Colonic mucosa (tissue), 4 donors: ENCODE data around the gene RBM23. TPM values are rescaled to one million over a fixed set of nuclear protein-coding genes. Genes with fewer than 3 reads are reported as not detected.

Experiments used
- DNase-seq: peaks from one replicate; pipeline ENCODE4 v3.0.0-alpha.2; 2020
- H3K27ac ChIP-seq: fragments of 200-600 bp; one replicate; pipeline ENCODE4 v1.8.0; 2021
- H3K27me3 ChIP-seq: fragments of 200-600 bp; one replicate; pipeline ENCODE4 v1.8.0; 2021
- H3K36me3 ChIP-seq: fragments of 200-600 bp; one replicate; pipeline ENCODE4 v1.8.0; 2021
- H3K4me1 ChIP-seq: fragments of 200-600 bp; one replicate; pipeline ENCODE4 v1.8.0; 2021; ENCODE audit warnings: mild to moderate bottlenecking
- H3K4me3 ChIP-seq: fragments of 200-600 bp; one replicate; pipeline ENCODE4 v1.8.0; 2021
- H3K9ac ChIP-seq, 2 donors: one replicate each; pipeline ENCODE4 v1.7.0; 2013; ENCODE audit warnings: control low read depth in 2 of 2, low read depth in 2 of 2, low read length in 2 of 2
- H3K9me3 ChIP-seq: fragments of 200-600 bp; one replicate; pipeline ENCODE4 v1.8.0; 2021
- CTCF ChIP-seq: fragments of 200-600 bp; IDR thresholded peaks from one replicate; pipeline ENCODE4 v1.8.0; 2022; ENCODE audit warnings: antibody characterized with exemption, mild to moderate bottlenecking
- intact Hi-C: fragments of 100-400 bp; cut with DNase I; formaldehyde crosslinking; loops from one replicate; pipeline ENCODE4 v1.14.1; 2022
- total RNA-seq, 2 donors: library from RNA; stranded (reverse); fragmentation: NEBNext Ultra II Directional in 1 of 2; extraction: Animal tissue kit (Norgen Biotek cat#: 25700) in 1 of 2; gene quantifications; one replicate each; pipeline ENCODE4 v1.2.1, GENCODE V29; 2021
- donor health status: healthy.
- donor health status: DM: no; HTN: no; CAD: no.
- donor health status: DM: no; HTN: no; CAD: no.

The RBM23 gene
- total RNA-seq, 2 donors from 2014 or later = 66.8 to 67.7 TPM

DNA sequence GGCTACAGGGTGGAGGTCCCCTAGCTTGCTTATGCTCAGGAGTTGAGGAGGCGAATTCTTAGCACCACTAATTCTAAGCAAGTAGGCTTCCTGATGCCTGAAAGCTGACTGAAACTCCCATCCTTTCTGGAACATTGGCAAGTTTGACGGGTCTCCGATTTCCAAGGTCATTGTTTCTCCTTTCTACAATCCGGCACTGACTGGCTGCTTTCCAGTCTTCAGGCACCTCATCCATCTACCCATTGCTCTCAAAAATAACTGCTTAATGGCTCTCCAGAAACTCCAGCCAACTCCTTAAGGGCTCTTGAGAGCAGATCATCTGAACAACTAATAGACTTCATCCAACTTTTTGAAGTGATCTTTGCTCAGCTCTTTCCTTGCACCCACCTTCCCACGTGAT, 22.6 kb downstream of the RBM23 start:
- no peak for DNase-seq
- Histone ChIP-seq H3K27ac (no peak overlapping the region), H3K27me3 (no peaks in the 10 kb centered on the region), H3K4me3 (no peak overlapping the region), H3K36me3 (no peaks in the 10 kb centered on the region), H3K9ac (no peak overlapping the region), H3K9me3 (no peaks in the 10 kb centered on the region), H3K4me1 (no peaks in the 10 kb centered on the region)
- intact Hi-C loops = no loop called here
- no peak for TF ChIP-seq CTCF

DNA sequence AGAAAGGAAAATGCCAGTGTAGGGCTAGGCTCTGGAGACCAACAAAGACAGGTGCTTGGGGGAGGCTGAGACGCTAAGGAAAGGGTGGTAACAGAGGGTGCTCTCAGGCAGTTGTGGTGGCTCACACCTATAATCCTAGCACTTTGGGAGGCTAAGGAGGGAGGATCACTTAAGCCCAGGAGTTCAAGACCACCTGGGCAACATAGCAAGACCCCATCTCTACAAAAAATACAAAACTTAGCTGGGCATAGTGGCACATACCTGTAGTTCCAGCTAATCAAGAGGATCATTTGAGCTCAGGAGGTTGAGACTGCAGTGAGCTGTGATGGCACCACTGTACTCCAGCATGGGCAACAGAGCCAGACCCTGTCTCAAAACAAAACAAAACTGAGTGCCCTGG, 23.5 kb downstream of the RBM23 start:
- H3K4me1 ChIP-seq = no peaks in the 10 kb centered on the region
- no peak for TF ChIP-seq CTCF
- intact Hi-C loops = no loop called here
- H3K36me3 ChIP-seq = no peaks in the 10 kb centered on the region
- H3K27me3 ChIP-seq = no peaks in the 10 kb centered on the region
- no peak for DNase-seq
- no peaks in the 10 kb centered on the region for H3K9me3 ChIP-seq
- no peak overlapping the region for H3K27ac ChIP-seq
- no peak overlapping the region for H3K9ac ChIP-seq
- H3K4me3 ChIP-seq = no peak overlapping the region

GRCh38 chr14:22893706-22894105, 25.2 kb downstream of the RBM23 start:
- TF ChIP-seq CTCF = no peak

GRCh38 chr14:22892488-22892887, 26.5 kb downstream of the RBM23 start:
- no peak for DNase-seq
- H3K4me3 ChIP-seq = no peak overlapping the region
- peaks cover 3% of the 10 kb centered on the region for H3K4me1 ChIP-seq
- intact Hi-C loops = no loop called here
- H3K9me3 ChIP-seq = no peaks in the 10 kb centered on the region
- H3K9ac ChIP-seq = no peak overlapping the region
- no peak for TF ChIP-seq CTCF
- no peaks in the 10 kb centered on the region for H3K36me3 ChIP-seq
- H3K27ac ChIP-seq = no peak overlapping the region
- no peaks in the 10 kb centered on the region for H3K27me3 ChIP-seq

More at GRCh38 chr14:22893706-22894105, 25.2 kb downstream of the RBM23 start:
- no peak overlapping the region for H3K4me3 ChIP-seq
- H3K9me3 ChIP-seq = no peaks in the 10 kb centered on the region
- H3K36me3 ChIP-seq = no peaks in the 10 kb centered on the region
- intact Hi-C loops = no loop called here
- no peak overlapping the region for H3K27ac ChIP-seq
- no peaks in the 10 kb centered on the region for H3K4me1 ChIP-seq
- no peak overlapping the region for H3K9ac ChIP-seq
- no peaks in the 10 kb centered on the region for H3K27me3 ChIP-seq
- DNase-seq = no peak

DNA sequence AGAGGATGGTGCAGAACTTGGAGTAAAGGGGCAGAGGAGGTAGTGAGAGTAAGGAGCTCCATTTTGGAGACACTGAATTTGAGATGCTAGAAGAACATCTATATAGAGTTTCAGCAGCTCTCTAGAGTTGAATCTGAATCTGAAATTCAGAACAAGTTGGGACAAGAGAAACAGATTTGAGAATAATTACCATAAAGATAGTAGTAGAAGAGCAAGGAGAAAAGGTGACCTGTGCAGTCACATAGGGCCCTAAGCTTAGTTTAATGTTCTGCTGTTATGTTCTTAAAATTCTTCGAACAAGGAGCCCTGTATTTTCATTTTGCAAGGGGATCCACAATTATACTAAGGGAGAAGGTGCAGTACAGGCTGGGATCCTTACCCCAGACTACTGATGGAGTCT, 28.5 kb downstream of the RBM23 start:
- Histone ChIP-seq H3K4me3 (no peak overlapping the region), H3K27ac (no peak overlapping the region), H3K9me3 (no peaks in the 10 kb centered on the region), H3K36me3 (no peaks in the 10 kb centered on the region), H3K4me1 (peaks cover 3% of the 10 kb centered on the region), H3K9ac (no peak overlapping the region), H3K27me3 (no peaks in the 10 kb centered on the region)
- intact Hi-C loops = no loop called here
- DNase-seq = no peak
- TF ChIP-seq CTCF = no peak

DNA sequence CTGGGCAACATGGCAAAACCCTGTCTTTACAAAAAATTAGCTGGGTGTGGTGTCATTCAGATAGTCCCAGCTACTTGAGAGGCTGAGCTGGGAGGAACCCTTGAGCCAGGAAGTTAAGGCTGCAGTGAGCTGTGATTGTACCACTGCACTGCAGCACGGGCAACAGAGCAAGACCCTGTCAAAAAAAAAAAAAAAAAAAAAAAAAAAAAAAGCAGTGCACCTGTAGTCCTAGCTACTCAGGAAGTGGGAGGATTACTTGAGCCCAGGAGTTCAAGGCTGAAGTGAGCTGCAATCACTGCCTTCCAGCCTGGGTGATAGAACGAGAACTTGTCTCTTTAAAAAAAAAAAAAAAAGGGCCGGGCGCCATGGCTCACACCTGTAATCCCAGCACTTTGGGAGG, 30.3 kb downstream of the RBM23 start:
- no peak for TF ChIP-seq CTCF
- DNase-seq = no peak
- H3K36me3 ChIP-seq = no peaks in the 10 kb centered on the region
- peaks cover 3% of the 10 kb centered on the region for H3K4me1 ChIP-seq
- intact Hi-C loops = no loop called here
- H3K4me3 ChIP-seq = no peak overlapping the region
- no peaks in the 10 kb centered on the region for H3K9me3 ChIP-seq
- no peak overlapping the region for H3K9ac ChIP-seq
- H3K27me3 ChIP-seq = no peaks in the 10 kb centered on the region
- H3K27ac ChIP-seq = peak overlapping the region; percentile 82
